Stimulated activated CD4-positive, alpha-beta T cell treated with anti-CD3 and anti-CD28 coated beads, Interleukin-4, amount 100 ng/mL, for 48 hours (primary cell): ENCODE data around the gene SCG5.

ENCODE experiments used
- DNase-seq, 2 donors: peaks; one replicate each; pipeline ENCODE4 v3.0.0-alpha.2; 2020; ENCODE audit warnings: low read depth in 2 of 2

SCG5 gene

GRCh38 chr15:32691689-32692038 lies 50.2 kb downstream of the SCG5 start:
- no peak for DNase-seq

GRCh38 chr15:32692286-32692685 lies 50.8 kb downstream of the SCG5 start:
- DNase-seq, result no peak

DNA sequence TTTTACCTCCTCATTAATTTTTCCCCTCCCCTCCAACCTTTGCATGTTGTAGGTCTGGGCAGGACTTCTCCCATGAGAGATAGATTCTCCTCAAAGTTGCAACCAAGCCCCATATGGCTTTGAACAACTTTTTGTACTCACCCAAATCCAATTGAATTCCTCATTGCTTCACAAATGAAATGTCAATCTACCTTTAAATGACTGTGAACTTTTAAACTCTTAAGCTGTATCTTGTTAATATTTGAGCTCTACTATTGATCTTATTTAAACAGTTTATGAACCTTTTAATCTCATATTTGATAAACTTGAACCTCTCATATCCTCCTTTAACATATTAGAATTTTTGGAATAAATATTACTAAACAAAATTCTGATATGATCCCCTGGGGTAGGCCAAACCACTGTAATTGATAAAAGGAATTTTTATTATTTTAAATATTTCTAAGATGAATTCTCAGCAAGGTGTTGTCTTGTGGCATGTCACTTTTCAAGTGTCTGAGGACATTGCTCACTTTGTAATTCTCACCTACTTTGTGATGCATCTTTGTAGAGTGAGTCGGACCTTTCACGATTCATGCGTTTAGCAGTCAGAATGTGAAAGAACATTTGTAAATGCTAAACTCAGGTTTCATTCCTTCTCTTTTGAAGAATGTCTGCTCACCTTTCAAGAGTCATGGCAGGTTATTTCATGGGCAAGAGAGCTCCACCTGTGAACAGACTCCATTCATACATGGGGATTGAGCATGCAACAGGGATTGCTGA lies 52.9 kb downstream of the SCG5 start:
- no peak for DNase-seq

DNA sequence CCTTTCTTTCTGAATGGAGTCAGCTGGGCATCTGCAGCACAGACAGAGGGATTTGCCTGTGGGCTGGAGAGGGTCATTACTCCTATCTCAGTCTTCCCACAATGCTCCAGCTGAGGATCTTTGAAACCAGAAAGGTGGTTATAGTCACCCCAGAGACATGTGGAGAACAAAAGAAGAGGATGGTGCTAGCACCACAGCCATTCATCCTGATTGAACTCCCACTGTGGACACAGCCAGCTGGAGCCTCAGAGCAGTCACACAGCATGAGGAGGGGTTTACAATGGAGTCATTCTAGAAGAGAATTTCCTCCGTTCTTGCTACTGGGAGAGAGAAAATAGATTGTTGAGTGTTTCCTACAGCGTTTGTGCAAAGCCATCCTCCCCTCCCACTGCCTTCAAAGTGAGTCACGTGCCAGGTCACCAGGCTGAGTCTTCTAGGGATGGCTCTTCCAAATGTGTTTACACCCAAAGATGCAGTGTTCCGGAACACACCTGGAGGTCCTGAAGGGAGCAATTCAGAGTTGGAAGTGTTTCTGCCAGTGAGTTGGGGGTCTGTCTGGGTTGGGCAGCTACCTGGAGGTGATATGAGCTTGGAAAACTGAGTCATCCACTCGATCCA lies 57.4 kb downstream of the SCG5 start:
- no peak for DNase-seq

- no peak for DNase-seq
Observed at GRCh38 chr15:32700501-32701150, 59.1 kb downstream of the SCG5 start.

DNA sequence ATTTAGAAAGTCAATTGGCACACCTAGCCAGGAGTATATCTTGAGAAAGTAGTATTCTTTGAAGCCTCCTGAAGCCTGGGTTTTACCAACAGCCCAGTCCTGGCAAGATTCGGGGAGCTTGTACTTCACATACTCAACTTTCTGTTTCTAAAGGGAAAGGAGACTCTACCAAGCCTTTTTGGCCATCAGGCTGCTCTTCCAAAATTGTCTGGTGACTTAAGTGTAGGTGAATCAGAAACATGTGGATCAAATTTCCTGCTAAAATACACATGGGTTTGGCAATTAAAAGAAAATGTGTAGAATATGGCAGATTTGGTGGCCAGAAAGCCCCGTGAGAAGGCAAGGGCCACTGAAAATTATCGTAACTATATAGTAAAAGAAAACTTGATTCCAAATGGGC lies 60.4 kb downstream of the SCG5 start:
- DNase-seq, result no peak

- DNase-seq, result no peak
Observed at GRCh38 chr15:32704395-32704981, 63.0 kb downstream of the SCG5 start.

DNA sequence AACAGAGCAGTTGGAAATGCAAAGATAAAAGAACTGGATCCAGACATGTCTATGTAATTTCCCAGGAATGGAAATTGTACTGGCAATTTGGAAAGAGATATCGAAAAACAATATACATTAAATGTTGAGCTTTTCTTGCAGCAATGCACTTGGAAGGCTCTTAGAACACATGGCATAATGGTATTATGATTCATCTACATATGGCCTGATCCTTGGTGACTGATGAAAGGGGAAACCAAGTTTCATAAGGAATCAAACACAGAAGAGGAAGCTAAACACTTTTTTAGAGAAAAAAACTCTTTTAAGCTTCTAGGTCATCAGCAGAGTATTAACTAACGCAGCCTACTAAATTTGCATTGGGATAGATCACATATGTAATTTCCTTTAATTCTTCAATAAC lies 63.9 kb downstream of the SCG5 start:
- no peak for DNase-seq

DNA sequence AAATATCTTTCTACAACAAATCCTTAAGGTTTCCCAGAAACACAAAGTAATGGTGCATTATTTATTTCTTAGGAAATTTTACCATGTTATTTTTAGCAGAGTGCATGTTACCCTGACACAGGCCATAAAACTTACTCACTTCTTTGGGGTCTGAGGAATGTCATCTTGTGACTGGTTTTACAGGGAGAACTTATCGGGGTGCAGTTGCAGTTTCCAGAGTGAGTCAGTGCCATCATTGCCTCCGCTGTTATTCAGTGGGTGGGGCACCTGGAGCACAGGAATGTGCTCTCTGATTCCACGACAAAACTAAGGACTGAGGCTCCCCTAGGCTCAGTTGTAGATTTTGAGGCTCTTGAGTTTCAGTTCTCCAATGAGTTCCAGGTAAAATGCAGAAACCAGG lies 65.2 kb downstream of the SCG5 start:
- DNase-seq, result no peak

DNA sequence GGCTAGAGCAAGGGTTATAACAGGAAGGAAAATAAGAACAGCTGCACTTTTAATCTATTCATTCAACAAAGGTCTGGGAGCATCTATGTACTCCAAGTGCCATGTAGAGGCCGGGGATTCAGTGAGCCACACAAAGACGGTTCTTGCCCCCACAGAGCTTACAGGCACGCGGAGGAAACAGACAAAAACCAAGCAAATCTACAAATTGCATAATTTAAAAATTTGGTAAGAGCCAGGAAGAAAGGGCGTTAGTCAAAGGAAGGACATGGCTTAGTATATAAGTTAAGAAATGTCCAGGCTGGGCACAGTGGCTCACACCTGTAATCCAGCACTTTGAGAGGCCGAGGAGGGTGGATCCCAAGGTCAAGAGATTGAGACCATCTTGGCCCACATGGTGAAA lies 65.9 kb downstream of the SCG5 start:
- no peak for DNase-seq

DNA sequence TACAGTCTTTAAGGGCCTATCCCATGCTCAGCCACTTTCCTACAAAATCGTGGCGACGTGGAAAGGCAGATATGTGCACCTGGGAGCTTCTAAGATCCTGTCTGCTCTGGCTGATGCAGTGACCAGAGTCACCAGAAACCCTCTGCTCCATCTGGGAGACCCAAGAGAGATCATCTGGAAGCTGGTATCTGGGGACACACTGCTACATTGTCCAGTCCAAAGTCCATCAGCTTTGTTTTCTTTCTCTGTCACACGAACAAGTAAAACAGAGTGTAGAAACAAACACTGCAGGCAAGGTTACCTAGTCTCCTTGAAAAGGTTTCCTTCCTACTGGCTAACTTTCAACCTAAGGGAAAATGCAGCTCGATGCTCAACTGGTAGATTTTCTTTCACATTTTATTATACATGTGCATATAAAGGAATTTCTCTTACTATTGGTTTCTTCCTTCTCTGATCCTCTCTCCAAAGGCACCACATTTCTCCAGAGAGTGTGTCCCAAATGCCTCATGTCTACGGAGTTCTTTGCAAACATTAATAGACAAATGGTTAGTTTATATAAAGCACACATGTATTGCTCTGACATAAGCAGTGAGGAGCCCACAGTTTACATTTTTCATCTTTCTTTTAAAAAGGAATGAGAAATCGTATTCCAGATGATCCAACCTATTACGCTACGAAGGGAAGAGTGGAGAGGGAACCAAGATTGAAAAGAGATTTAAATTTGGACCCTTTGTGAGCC lies 68.0 kb downstream of the SCG5 start:
- no peak for DNase-seq

- no peak for DNase-seq
Observed at GRCh38 chr15:32715276-32715675, 73.8 kb downstream of the SCG5 start.

- DNase-seq, result no peak
Observed at GRCh38 chr15:32716216-32716914, 74.9 kb downstream of the SCG5 start.

DNA sequence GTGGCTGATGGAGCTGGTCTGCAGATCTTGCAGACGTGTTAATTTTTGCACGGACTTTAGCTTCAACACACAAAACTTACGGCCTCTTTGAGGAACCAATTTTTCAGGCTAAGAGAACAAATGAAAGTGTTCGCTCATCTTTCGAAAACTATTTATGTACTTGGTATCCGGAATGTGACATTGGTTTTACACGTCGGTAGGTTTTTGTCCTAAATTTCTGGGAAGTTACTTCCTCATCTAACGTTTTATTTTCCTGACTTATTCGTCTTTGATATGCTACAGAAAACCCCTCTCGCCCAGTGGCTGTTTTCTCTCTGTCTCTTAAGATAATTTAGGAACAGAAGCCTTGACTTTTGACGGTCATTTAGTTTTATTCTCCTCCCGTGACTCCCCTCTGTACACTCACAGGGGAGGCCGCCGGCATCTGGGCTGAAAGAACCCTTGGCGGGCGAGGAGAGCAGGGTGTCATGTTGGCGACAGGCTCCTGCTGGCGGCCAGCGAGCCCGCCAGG lies 75.5 kb downstream of the SCG5 start:
- no peak for DNase-seq

DNA sequence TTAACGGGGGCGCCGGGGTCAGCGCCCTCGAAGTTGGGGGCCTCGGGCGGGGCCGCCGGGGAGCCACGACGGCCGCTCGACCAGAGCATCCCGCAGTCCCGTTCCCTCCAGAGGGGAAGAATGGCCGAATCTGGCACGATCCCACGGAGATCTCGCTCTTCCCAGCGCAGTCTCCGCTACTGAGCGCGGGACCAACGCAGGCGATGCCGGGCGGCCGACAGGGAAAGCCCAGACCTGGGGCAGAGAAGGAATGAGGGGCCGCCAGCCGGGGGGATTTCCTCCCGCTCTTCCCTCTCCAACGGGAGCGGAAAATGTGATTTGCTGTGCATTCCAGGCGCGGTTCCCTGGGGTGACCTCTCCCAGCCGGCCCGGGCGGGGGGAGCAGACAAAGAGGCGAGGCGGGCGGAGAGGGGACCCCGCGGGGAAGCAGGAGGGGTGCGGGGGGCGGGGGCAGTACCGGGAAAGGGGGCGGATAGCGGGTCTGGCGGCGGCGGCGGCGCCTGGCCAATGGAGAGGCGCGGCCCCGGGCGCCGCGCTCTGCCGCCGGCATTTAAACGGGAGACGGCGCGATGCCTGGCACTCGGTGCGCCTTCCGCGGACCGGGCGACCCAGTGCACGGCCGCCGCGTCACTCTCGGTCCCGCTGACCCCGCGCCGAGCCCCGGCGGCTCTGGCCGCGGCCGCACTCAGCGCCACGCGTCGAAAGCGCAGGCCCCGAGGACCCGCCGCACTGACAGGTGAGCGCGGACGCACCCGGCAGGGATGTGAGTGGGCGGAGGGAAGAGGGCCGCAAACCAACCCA lies 76.1 kb downstream of the SCG5 start, which contains the start of gene GREM1:
Gene GREM1, plus strand, starts transcription at position 579 of the 801 bp plus-strand sequence. CDS start 12,687 bp downstream, outside the sequence.
- no peak for DNase-seq

DNA sequence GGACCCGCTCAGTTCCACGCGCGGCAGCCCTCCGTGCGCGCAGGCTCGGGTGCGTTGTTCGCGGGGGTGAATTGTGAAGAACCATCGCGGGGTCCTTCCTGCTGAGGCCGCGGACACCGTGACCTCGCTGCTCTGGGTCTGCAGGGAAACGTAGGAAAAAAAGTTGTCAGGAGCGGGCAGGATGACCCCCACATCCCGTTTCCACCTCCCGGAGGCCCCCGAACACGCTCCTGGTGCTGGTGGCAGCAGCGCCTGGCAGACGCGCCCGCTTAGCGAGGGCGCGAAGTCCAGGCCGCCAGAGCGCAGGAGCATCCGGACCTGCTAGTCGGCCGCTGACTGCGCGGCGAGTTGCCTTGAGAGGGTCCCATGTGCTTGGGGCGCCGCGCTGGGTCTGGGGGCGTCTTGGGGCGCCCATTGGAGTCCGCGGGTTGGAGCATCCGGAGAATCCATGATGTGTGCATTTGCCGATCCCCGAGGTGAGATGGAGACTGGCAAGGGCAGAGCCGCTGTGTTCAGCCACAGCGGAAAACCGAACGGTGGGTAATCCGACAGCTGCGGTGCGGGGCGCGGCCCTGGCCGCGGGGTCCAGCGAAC lies 76.8 kb downstream of the SCG5 start:
- DNase-seq, result no peak

GRCh38 chr15:32718821-32719716 lies 77.6 kb downstream of the SCG5 start:
- no peak for DNase-seq

- DNase-seq, result no peak
Observed at GRCh38 chr15:32721596-32721995, 80.1 kb downstream of the SCG5 start.

GRCh38 chr15:32722136-32722535 lies 80.6 kb downstream of the SCG5 start:
- no peak for DNase-seq
